ENCODE measurements around the gene LRTM2. TPM values are rescaled to one million over a fixed set of nuclear protein-coding genes. Genes with fewer than 3 reads are reported as not detected.

Gene LRTM2
- not detected in 2 replicates for total RNA-seq (2014; rRNA removed; shearing (Covaris generic))

DNA sequence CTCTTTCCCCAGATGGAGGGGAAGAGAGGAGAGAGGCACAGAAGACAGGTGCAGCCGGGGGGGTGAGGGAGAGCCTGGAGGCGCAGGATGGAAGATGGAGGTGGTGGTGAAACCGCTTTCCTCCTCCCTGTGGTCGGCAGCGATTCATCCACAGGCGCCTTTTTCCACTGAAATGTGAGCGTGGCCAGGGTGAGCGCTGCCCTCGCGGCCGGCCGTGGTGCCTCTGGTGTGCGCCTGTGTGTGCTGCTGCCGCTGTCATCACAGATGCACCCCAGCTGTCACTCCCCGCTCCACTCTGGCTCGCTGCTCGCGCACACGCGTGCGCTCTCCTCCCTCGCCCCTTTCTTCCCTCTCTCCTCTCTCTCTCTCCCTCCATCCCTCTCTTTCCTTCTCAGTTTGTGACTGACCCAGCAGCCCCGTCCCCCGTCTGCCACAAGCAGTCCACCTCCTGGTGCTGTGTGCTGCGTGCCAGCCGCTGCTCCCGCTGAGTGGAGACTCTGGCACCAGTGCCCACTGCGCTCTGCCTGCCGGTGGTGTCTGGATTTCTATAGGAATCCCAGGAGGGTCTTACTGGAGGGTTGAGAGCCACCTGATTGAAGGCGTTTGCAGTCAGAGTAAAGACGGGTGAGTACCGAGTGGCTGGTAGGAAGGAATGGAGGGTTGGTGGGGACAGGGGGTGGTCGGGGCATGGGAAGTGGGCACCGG is at the start of gene LRTM2:
TSS of gene LRTM2 (plus strand) at position 375 of the 705 bp plus-strand sequence. CDS start 7,584 bp downstream, outside the sequence.
- no peak for DNase-seq (ENCODE audit: low spot score)

GRCh38 chr12:1773937-1774655 is 46.3 kb upstream of the LRTM2 start:
- no peak for DNase-seq (ENCODE audit: low spot score)

DNA sequence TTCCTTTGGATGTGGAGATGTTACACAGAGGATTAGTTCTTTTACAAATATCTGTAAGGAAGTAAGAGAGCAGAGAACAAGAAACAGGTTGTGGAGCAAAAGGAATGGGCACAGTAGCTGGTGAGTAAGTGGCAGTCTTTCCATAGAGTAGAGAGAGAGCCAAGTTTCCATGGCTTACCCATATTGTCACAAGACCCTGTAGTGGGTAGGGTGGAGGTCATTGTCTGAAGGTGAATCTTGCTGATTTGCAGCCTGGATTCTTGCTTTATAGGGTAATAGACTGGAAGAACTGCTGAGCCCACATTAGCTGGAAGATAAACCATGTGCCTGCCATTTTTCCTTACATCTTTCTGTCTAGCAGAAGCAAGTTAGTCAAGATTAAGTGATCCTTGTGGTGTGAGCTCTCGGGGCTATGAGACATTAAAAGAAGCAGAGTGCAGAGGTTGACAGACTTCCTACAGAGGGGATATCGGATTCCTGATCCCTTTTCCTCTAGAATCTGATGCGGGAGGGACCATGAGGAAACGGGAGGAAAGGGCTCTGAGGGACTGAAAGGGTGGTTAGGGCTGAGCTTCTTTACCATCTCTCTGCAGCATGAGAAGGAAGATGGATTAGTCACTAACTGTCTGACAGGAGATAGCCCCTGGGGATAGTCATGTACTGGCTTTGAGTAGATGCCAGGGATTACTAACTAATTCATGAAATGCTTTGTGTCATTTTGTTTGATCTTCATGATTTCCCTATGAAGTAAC is 44.0 kb upstream of the LRTM2 start:
- DNase-seq (ENCODE audit: low spot score): peak; percentile 7

DNA sequence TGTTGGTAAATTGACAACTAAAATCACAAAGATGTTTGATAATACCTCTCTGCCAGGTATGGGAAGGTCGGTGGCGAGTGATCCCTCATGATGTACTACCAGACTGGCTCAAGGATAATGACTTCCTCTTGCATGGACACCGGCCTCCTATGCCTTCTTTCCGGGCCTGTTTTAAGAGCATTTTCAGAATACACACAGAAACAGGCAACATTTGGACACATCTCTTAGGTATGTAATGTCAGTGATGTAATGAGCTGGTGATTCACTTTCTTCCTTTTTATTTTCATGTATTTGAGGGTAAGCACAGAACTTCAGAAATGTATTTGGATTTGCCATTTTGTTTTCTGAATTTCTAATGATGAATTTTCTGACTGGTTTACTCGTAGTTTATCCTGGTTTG is 42.6 kb upstream of the LRTM2 start:
- DNase-seq (ENCODE audit: low spot score): no peak

GRCh38 chr12:1778911-1779310 is 41.5 kb upstream of the LRTM2 start:
- DNase-seq (ENCODE audit: low spot score): no peak

DNA sequence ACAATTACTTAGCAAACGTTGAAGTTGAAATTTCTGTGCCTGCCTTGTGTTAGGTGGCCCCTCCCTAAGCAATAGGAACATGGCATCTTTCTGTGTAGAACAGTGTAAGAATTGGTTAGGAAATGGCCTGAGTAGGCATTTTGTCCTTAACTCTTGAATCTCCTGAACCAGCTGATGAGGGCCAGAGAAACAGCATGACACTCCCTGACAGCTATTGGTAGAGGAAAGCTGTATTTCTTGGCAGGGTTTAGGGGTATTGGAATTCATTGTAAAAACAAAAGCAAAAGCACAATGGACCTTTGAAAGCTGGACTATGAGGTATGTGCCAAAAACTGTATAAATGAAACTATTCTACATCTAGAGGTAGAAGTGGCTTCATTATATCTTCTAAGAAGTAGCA is 40.6 kb upstream of the LRTM2 start:
- no peak for DNase-seq (ENCODE audit: low spot score)

GRCh38 chr12:1781772-1782171 is 38.6 kb upstream of the LRTM2 start:
- no peak for DNase-seq (ENCODE audit: low spot score)

GRCh38 chr12:1782215-1782614 is 38.1 kb upstream of the LRTM2 start:
- no peak for DNase-seq (ENCODE audit: low spot score)

- DNase-seq (ENCODE audit: low spot score): no peak
Measured at GRCh38 chr12:1787714-1788113, 32.7 kb upstream of the LRTM2 start.

GRCh38 chr12:1790444-1790843 is 29.9 kb upstream of the LRTM2 start:
- peak; percentile 5 for DNase-seq (ENCODE audit: low spot score)

GRCh38 chr12:1791104-1791841 is 29.1 kb upstream of the LRTM2 start:
- peak; percentile 64 for DNase-seq (ENCODE audit: low spot score)

DNA sequence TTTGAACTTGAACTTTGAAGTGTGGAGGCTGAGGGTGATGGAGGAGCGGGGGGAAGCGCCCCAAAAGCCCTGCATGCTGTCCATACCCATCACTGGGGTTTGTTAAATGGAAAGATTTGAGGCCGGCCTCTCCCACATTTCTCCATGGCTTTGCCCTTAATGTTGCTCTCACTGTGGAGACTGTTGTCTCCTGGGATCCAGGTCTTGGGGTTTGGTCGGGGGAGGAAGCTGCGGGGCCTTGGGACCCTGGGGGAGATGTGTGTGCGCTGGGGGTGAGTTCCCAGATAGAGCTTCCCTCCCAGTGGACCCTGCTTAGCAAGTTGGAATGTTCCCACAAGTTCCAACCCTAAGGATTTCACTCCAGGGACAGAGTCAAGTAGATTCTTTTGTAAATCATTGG is 28.0 kb upstream of the LRTM2 start:
- no peak for DNase-seq (ENCODE audit: low spot score)

- no peak for DNase-seq (ENCODE audit: low spot score)
Measured at GRCh38 chr12:1793426-1794210, 26.7 kb upstream of the LRTM2 start.

GRCh38 chr12:1794440-1795090 is 25.8 kb upstream of the LRTM2 start:
- DNase-seq (ENCODE audit: low spot score): no peak

DNA sequence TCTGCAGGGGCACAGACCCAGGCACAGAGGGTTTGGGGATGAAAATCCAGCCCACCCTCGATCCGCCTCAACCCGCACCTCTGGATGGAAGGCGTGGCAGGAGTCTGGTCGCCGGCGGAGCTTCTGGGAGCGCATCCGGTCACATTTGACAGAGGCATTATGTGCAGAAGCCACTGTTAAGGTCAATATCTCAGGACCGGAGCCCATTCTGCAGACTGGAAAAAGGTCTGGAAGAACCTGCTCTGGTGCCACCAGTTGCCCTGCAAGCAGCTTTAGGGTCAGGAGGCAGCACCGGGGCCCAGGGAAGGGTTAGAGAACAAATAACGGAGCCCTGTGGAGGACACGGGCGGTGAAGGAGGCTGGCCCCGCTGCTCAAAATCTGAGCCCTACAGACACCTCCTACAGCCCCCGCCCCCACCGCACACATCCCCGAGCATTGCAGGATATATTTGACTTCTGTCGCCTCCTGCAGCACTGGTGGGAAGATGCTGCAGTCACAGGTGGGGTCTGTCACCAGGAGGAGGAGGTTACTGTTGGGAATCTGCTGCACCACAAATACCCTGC is 25.1 kb upstream of the LRTM2 start:
- DNase-seq (ENCODE audit: low spot score): no peak

DNA sequence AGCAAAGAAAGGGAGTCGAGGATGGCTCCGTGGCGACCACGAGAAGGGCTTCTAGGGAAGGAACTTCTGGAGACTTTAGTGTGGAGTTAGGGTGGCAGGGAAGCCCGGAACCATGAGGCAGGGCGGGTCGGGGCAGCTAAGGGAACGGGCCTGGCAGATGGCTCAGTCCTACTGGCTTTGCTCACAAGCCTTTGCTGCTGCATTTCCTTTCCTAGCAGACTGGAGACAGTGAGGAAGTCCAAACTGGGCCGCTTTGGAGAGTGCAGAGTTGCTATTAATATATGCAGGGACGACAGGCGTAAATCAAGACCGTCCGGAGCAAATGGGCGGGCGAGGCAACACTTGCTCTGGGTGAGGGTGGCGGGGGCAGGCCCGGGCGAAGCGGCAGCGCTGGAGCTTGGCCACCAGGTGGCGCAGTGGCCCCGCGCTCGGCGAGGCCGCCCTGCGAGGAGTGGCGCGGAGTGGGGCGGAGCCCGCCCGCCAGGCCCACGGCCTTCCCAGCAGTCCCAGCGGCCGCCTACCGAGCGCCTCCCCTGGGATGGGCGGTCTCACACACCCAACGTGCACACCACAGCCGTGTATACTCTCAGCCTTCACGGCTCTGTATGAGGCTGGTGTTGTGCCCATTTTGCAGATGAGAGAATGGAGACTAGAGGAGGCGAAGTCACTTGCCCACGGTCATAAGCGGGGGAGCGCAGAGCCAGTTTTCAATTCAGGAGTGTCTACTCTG is 24.4 kb upstream of the LRTM2 start:
- DNase-seq (ENCODE audit: low spot score): peak; percentile 82

- DNase-seq (ENCODE audit: low spot score): no peak
Measured at GRCh38 chr12:1796515-1797010, 23.8 kb upstream of the LRTM2 start.

DNA sequence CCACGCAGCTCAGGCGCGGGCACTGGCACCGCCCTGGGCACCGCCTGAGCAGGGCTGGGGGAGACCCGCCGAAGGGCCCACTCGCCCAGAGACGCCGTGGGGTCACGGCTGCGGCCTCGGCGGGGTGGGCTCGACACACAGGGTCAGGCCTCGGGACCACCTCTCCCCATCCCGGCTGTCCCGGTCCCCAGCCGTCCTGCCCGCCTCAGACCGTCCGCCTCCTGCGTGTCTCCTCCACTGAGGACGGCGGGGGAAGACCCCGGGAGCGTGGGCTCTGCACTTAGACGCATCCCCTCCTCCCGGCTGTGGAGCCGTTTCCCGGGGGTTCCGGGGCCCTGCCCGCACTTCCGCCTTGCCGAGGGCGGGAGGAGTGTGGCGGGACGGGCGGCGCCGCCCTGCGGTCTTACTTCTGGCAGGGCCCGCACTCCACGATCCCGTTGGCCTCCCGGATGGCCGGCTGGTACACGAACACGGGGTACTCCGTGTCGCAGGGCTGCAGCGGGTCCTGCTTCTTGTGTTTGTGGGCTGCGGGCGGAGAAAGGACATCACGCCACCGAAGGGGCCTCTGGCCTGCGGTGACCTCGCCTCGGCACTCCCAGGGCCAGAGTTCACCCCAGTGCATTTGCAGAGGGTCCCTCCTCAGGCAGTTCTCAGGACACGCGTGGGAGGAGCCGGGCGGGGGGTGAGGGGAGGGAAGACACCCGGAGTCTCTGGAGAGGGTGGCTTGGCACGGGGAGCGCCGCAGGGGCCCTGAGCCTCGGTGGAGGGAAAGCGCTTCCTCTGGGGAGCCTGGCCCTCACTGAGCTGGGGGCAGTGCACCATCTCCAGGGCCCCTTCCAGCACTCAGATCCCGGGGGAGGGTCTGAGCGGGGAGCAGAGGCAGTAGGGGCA is 23.1 kb upstream of the LRTM2 start:
- DNase-seq (ENCODE audit: low spot score): no peak

All from H4 (cell line).